ENCODE measurements around the gene PROSER1. TPM values are rescaled to one million over a fixed set of nuclear protein-coding genes. Genes with fewer than 3 reads are reported as not detected.

PROSER1 gene
- total and polyA plus RNA-seq, 2 donors from 2014 or later, result 9.0 to 26.3 TPM

- no peak overlapping the region for H3K9ac ChIP-seq (ENCODE audit: low read length in 3 of 3)
- no peaks in the 10 kb centered on the region for H3K27me3 ChIP-seq (ENCODE audit: control insufficient read depth, insufficient read depth, low read length)
- DNase-seq (no peak), FAIRE-seq (no peak)
- TF ChIP-seq CTCF (IDR thresholded peaks at IDR 0.05; ENCODE audit: borderline replicate concordance, extremely low read depth, insufficient read depth), result no peak
- intact Hi-C loops (cut with DNase I), result no loop called here
- no peaks in the 10 kb centered on the region for H3K9me3 ChIP-seq (ENCODE audit: control insufficient read depth in 2 of 3, insufficient read depth in 1 of 3, low read length in 3 of 3)
- no peaks in the 10 kb centered on the region for H3K36me3 ChIP-seq (ENCODE audit: control insufficient read depth in 2 of 3, insufficient read depth in 3 of 3, low read length in 3 of 3)
- H3K27ac ChIP-seq (ENCODE audit: low read depth in 2 of 2, low read length in 2 of 2), result no peak overlapping the region
- H3K4me3 ChIP-seq (ENCODE audit: low read length in 3 of 3), result no peak overlapping the region
- H3K4me1 ChIP-seq (ENCODE audit: control insufficient read depth in 2 of 3, insufficient read depth in 2 of 3, low read depth in 1 of 3, low read length in 3 of 3), result no peaks in the 10 kb centered on the region
These were observed 35.0 kb upstream of the PROSER1 start for GRCh38 chr13:39072842-39073241.

GRCh38 chr13:39062004-39062403 lies 24.1 kb upstream of the PROSER1 start:
- no peaks in the 10 kb centered on the region for H3K9me3 ChIP-seq (ENCODE audit: control insufficient read depth in 2 of 3, insufficient read depth in 1 of 3, low read length in 3 of 3)
- DNase-seq, result no peak

GRCh38 chr13:39058040-39058439 lies 20.2 kb upstream of the PROSER1 start:
- Histone ChIP-seq H3K27ac (ENCODE audit: low read depth in 2 of 2, low read length in 2 of 2) (no peak overlapping the region), H3K9ac (ENCODE audit: low read length in 3 of 3) (no peak overlapping the region), H3K27me3 (ENCODE audit: control insufficient read depth, insufficient read depth, low read length) (no peaks in the 10 kb centered on the region), H3K36me3 (ENCODE audit: control insufficient read depth in 2 of 3, insufficient read depth in 3 of 3, low read length in 3 of 3) (peaks cover 0 to 5% (median 2%) of the 10 kb centered on the region in 3 donors), H3K9me3 (ENCODE audit: control insufficient read depth in 2 of 3, insufficient read depth in 1 of 3, low read length in 3 of 3) (no peaks in the 10 kb centered on the region), H3K4me1 (ENCODE audit: control insufficient read depth in 2 of 3, insufficient read depth in 2 of 3, low read depth in 1 of 3, low read length in 3 of 3) (no peaks in the 10 kb centered on the region), H3K4me3 (ENCODE audit: low read length in 3 of 3) (no peak overlapping the region)
- FAIRE-seq (no peak), DNase-seq (no peak)
- no peak for TF ChIP-seq CTCF (IDR thresholded peaks at IDR 0.05; ENCODE audit: borderline replicate concordance, extremely low read depth, insufficient read depth)
- intact Hi-C loops (cut with DNase I), result no loop called here

More at GRCh38 chr13:39062004-39062403, 24.1 kb upstream of the PROSER1 start:
- Histone ChIP-seq H3K4me1 (ENCODE audit: control insufficient read depth in 2 of 3, insufficient read depth in 2 of 3, low read depth in 1 of 3, low read length in 3 of 3) (no peaks in the 10 kb centered on the region), H3K36me3 (ENCODE audit: control insufficient read depth in 2 of 3, insufficient read depth in 3 of 3, low read length in 3 of 3) (no peaks in the 10 kb centered on the region), H3K4me3 (ENCODE audit: low read length in 3 of 3) (no peak overlapping the region), H3K9ac (ENCODE audit: low read length in 3 of 3) (no peak overlapping the region), H3K27me3 (ENCODE audit: control insufficient read depth, insufficient read depth, low read length) (no peaks in the 10 kb centered on the region), H3K27ac (ENCODE audit: low read depth in 2 of 2, low read length in 2 of 2) (no peak overlapping the region)
- intact Hi-C loops (cut with DNase I), result no loop called here
- no peak for FAIRE-seq
- TF ChIP-seq CTCF (IDR thresholded peaks at IDR 0.05; ENCODE audit: borderline replicate concordance, extremely low read depth, insufficient read depth), result no peak

GRCh38 chr13:39056018-39056417 lies 18.1 kb upstream of the PROSER1 start:
- DNase-seq (no peak), FAIRE-seq (no peak)
- Histone ChIP-seq H3K4me1 (ENCODE audit: control insufficient read depth in 2 of 3, insufficient read depth in 2 of 3, low read depth in 1 of 3, low read length in 3 of 3) (no peaks in the 10 kb centered on the region), H3K27ac (ENCODE audit: low read depth in 2 of 2, low read length in 2 of 2) (no peak overlapping the region), H3K9ac (ENCODE audit: low read length in 3 of 3) (no peak overlapping the region), H3K9me3 (ENCODE audit: control insufficient read depth in 2 of 3, insufficient read depth in 1 of 3, low read length in 3 of 3) (no peaks in the 10 kb centered on the region), H3K4me3 (ENCODE audit: low read length in 3 of 3) (no peak overlapping the region), H3K36me3 (ENCODE audit: control insufficient read depth in 2 of 3, insufficient read depth in 3 of 3, low read length in 3 of 3) (peaks cover 0 to 5% (median 3%) of the 10 kb centered on the region in 3 donors), H3K27me3 (ENCODE audit: control insufficient read depth, insufficient read depth, low read length) (no peaks in the 10 kb centered on the region)
- no peak for TF ChIP-seq CTCF (IDR thresholded peaks at IDR 0.05; ENCODE audit: borderline replicate concordance, extremely low read depth, insufficient read depth)
- intact Hi-C loops (cut with DNase I), result no loop called here

Measured in kidney (tissue), 14 donors.